HG03060 (cell line): ENCODE data around the gene NFAT5.
"Not testable (repeated sequence)": the region's sequence is repeated elsewhere in the genome, so short reads cannot be mapped to it uniquely, and the experiment has no call there.

Source experiments
- ATAC-seq: cut with Tn5 transposase; IDR thresholded peaks from one replicate; pipeline ENCODE4 v1.9.1; 2021; ENCODE audit warnings: low read depth, moderate number of reproducible peaks; ENCODE audit not compliant: unreplicated experiment

Gene NFAT5

DNA sequence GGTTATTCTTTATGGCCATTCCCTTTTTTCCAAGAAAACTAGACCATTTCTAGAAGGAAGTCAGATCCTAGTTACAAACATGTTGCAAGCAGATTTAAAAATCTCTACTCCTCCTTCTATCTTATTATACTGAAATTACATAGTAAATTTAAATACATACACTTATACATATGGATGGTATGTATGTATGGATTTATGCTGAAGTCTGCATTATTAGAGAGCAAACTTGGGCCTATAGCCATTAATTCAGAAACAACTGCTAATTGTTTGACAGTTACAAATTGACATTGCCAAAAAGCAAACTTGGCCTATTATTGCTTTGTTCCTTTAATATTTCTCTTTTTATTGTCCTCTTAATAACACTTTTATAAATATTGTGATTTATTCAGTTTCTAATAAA, 67.1 kb downstream of the NFAT5 start:
- ATAC-seq, result no peak

- no peak for ATAC-seq
These were observed 67.6 kb downstream of the NFAT5 start for GRCh38 chr16:69633375-69633774.

DNA sequence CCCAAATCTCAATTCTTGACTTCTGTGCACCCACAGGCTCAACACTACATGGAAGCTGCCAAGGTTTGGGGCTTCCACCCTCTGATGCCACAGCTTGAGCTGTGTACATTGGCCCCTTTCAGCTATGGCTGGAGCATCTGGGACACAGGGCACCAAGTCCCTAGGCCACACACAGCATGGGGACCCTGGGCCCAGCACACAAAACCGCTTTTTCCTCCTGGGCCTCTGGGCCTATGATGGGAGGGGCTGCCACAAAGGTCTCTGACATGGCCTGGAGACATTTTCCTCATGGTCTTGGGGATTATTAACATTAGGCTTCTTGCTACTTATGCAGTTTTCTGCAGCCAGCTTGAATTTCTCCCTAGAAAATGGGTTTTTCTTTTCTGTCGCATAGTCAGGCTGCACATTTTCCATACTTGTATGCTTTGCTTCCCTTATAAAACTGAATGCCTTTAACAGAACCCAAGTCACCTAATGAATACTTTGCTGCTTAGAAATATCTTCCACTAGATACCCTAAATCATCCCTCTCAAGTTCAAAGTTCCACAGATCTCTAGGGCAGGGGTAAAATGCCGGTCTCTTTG, 70.9 kb downstream of the NFAT5 start:
- ATAC-seq, result not testable (repeated sequence)

GRCh38 chr16:69637206-69637865, 71.6 kb downstream of the NFAT5 start:
- not testable (repeated sequence) for ATAC-seq

DNA sequence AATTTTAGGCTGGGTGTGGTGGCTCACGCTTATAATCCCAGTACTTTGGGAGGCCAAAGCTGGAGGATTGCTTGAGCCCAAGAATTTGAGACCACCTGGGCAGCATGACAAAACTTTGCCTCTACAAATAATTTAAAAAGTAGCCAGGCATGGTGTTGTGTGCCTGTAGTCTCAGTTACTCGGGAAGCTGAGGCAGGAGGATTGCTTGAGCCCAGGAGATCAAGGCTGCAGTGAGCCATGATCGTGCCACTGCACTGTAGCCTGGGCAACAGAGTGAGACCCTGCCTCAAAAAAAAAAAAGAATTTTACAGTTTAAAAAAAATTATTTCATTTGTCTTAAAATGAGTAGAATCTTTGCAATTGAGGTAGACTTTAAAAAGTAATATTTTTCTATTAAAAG, 78.2 kb downstream of the NFAT5 start:
- ATAC-seq, result not testable (repeated sequence)

- ATAC-seq, result no peak
These were observed 79.0 kb downstream of the NFAT5 start for GRCh38 chr16:69644790-69645189.

- no peak for ATAC-seq
These were observed 81.3 kb downstream of the NFAT5 start for GRCh38 chr16:69647020-69647419.

- ATAC-seq, result no peak
These were observed 85.5 kb downstream of the NFAT5 start for GRCh38 chr16:69651217-69651616.

GRCh38 chr16:69654280-69654931, 88.6 kb downstream of the NFAT5 start:
- no peak for ATAC-seq

DNA sequence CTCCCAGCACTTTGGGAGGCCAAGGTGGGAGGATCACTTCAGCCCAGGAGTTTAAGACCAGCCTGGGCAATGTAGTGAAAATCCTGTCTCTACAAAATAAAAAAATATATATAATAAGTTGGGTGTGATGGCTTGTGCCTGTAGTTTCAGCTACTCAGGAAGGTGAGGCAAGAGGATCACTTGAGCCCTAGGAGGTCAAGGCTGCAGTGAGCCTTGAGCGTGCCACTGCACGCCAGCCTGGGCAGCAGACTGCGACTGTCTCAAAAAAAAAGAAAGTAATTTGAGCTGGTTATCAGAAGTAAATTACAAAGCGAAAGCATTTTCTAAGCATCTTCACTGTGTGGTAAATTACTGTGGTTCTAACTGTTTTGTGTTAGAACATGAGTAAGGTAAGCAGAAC, 94.4 kb downstream of the NFAT5 start:
- ATAC-seq, result no peak

- no peak for ATAC-seq
These were observed 97.1 kb downstream of the NFAT5 start for GRCh38 chr16:69662901-69663300.

- no peak for ATAC-seq
These were observed 98.1 kb downstream of the NFAT5 start for GRCh38 chr16:69663846-69664245.

DNA sequence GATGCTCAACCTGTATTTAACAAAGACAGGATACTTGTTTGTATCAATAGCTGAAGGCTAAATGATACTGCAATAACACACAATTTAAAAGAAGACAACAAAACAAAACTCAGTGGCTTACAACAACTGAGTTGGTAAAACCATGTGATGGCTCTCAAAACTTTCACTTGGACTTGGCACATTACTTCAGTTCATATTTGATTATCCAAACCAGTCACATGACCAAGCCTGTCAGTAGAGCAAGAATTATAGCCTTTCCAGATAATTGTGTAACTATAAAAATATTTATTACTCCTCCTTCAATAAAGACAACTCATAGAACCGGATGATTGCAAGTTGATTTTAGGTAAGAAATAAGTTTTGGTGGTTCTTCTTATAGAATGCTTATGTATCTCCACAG, 103.8 kb downstream of the NFAT5 start:
- ATAC-seq, result no peak

DNA sequence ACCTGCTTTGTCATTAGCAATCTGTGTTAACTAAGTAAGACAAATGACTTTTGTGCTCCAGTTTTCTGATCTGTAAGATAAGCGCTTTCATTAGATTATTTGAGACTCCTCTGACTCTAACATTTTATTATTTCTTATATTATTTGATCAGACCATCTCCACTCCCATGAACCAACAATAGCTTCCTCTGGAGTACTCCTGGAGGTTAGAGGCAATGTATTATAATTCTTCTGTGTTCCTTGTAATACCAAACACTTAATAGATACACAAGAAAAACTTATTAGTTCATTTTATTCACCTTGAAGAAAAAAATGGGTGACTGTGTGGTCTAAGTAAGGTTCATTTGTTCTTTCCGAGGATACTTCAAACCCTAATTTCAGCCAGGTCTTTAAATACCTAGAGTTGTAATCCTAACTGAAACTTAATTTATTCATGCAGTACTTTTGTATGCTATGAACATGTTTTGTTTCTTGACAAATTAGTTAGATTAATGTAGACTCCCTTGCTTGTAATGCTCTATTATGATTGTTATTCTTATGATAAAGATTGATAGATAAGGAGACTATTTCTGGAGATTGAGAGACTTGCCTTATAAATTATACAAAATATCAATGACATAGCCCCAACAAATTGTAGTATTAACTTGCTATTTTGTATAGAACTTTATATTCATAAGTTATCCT, 106.7 kb downstream of the NFAT5 start:
- ATAC-seq, result no peak

GRCh38 chr16:69672998-69673713, 107.4 kb downstream of the NFAT5 start:
- ATAC-seq, result no peak

GRCh38 chr16:69680358-69680757, 114.6 kb downstream of the NFAT5 start:
- no peak for ATAC-seq

- no peak for ATAC-seq
These were observed 122.8 kb downstream of the NFAT5 start for GRCh38 chr16:69688589-69688988.

DNA sequence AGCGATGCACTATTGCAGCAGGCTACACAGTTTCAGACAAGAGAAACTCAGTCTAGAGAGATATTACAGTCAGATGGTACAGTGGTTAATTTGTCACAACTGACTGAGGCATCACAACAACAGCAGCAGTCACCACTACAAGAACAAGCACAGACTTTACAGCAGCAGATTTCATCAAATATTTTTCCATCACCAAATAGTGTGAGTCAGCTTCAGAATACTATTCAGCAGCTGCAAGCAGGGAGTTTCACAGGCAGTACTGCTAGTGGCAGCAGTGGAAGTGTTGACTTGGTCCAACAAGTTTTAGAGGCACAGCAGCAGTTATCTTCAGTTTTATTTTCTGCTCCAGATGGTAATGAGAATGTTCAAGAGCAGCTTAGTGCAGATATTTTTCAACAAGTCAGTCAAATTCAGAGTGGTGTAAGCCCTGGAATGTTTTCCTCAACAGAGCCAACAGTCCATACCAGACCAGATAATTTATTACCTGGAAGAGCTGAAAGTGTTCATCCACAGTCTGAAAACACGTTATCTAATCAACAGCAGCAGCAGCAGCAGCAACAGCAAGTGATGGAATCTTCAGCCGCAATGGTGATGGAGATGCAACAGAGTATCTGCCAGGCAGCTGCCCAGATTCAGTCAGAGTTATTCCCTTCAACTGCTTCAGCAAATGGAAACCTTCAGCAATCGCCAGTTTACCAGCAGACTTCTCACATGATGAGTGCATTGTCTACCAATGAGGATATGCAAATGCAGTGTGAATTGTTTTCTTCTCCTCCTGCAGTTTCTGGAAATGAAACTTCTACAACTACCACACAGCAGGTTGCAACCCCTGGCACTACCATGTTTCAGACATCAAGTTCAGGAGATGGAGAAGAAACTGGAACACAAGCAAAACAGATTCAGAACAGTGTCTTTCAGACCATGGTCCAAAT, 126.5 kb downstream of the NFAT5 start:
- no peak for ATAC-seq

DNA sequence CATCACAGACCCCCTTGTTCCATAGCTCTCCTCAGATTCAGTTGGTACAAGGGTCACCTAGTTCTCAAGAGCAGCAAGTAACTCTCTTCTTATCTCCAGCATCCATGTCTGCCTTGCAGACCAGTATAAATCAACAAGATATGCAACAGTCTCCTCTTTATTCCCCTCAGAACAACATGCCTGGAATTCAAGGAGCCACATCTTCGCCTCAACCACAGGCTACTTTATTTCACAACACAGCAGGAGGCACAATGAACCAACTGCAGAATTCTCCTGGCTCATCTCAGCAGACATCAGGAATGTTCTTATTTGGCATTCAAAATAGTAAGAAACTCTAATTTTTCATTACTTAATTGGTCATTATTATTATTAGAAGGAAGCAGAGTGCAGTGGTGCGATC, 128.2 kb downstream of the NFAT5 start:
- ATAC-seq, result no peak

- ATAC-seq, result no peak
These were observed 132.6 kb downstream of the NFAT5 start for GRCh38 chr16:69698404-69698803.
